A673 (cell line): ENCODE results near the gene GATA1. TPM values are rescaled to one million over a fixed set of nuclear protein-coding genes. Genes with fewer than 3 reads are reported as not detected.

ENCODE experiments used
- BruUV-seq: library from RNA; stranded (reverse); fragments of 400-500 nt; replicated peaks from 2 replicates; lab custom pipeline; 2021; lab: Mats Ljungman, UMichigan
- CTCF ChIA-PET: fragments of 300-600 bp; sonication (Branson Sonifier 250); formaldehyde crosslinking; loops from one replicate; lab custom pipeline; 2022; ENCODE audit warnings: antibody characterized with exemption; lab: Charles Lee
- POLR2A ChIA-PET: fragments of 300-600 bp; sonication (Branson Sonifier 250); formaldehyde crosslinking; loops from one replicate; lab custom pipeline; 2022; ENCODE audit warnings: antibody characterized with exemption; ENCODE audit not compliant: low non-redundant PET; lab: Charles Lee
- DNase-seq: peaks from one replicate; pipeline ENCODE4 v3.0.0-alpha.2; 2015; ENCODE audit warnings: low spot score
- H3K27ac ChIP-seq: fragments of 200-600 bp; sonication (generic); 2 replicates; pipeline ENCODE4 v1.5.1; 2016; ENCODE audit warnings: mixed run types, low read depth, mild to moderate bottlenecking, mixed read lengths, antibody characterized with exemption, low read length; ENCODE audit not compliant: poor library complexity, severe bottlenecking
- H3K27me3 ChIP-seq: fragments of 200-600 bp; sonication (generic); replicated peaks from 2 replicates; pipeline ENCODE4 v1.6.1; 2017; ENCODE audit warnings: mixed run types, low read depth, mild to moderate bottlenecking, mixed read lengths, antibody characterized with exemption, low read length; ENCODE audit not compliant: insufficient read depth, poor library complexity
- H3K36me3 ChIP-seq: fragments of 200-600 bp; sonication (generic); 2 replicates; pipeline ENCODE4 v1.6.1; 2016; ENCODE audit warnings: mixed run types, mild to moderate bottlenecking, mixed read lengths, antibody characterized with exemption, low read length; ENCODE audit not compliant: insufficient read depth, poor library complexity, severe bottlenecking
- H3K4me1 ChIP-seq: fragments of 200-600 bp; sonication (generic); 2 replicates; pipeline ENCODE4 v1.6.1; 2017; ENCODE audit warnings: mixed run types, mild to moderate bottlenecking, mixed read lengths, antibody characterized with exemption, low read length; ENCODE audit not compliant: insufficient read depth, poor library complexity, severe bottlenecking
- H3K4me3 ChIP-seq: fragments of 200-600 bp; sonication (generic); 2 replicates; pipeline ENCODE4 v1.5.1; 2016; ENCODE audit warnings: low read depth, mixed run types, mild to moderate bottlenecking, mixed read lengths, low read length; ENCODE audit not compliant: poor library complexity, severe bottlenecking
- H3K9me3 ChIP-seq: fragments of 200-600 bp; sonication (generic); 2 replicates; pipeline ENCODE4 v1.6.1; 2016; ENCODE audit warnings: mixed run types, low read depth, mild to moderate bottlenecking, mixed read lengths, antibody characterized with exemption, low read length; ENCODE audit not compliant: poor library complexity, severe bottlenecking
- CTCF ChIP-seq: fragments of 300-800, 200-600 bp; sonication (generic); conservative IDR thresholded peaks from 2 replicates; pipeline ENCODE4 v1.5.1; 2017; ENCODE audit warnings: low read depth, mild to moderate bottlenecking, antibody characterized with exemption, low read length, moderate library complexity, mixed read lengths
- EZH2 ChIP-seq: fragments of 200-600 bp; sonication (generic); IDR thresholded peaks from 2 replicates; pipeline ENCODE4 v1.6.1; 2017; ENCODE audit warnings: borderline replicate concordance, low read depth, mild to moderate bottlenecking, mixed read lengths, antibody characterized with exemption, low read length; ENCODE audit not compliant: poor library complexity, severe bottlenecking
- intact Hi-C: fragments of 100-400 bp; cut with micrococcal nuclease; formaldehyde crosslinking; loops from one replicate; pipeline ENCODE4 v1.10.0; 2022; ENCODE audit not compliant: unreplicated experiment
- total RNA-seq: library from RNA; stranded (reverse); gene quantifications from 2 replicates; pipeline ENCODE4 v1.2.3, GENCODE V29; 2021

GATA1 gene
- total RNA-seq, 1 experiment from 2014 or later = not detected

- intact Hi-C loops = no loop called here
- Histone ChIP-seq H3K4me1 (no peaks in the 10 kb centered on the region), H3K9me3 (no peaks in the 10 kb centered on the region), H3K36me3 (no peaks in the 10 kb centered on the region), H3K27ac (no peak overlapping the region), H3K27me3 (no peaks in the 10 kb centered on the region), H3K4me3 (no peak overlapping the region)
- no TSS peak for BruUV-seq
- ChIA-PET CTCF (no interaction called here), POLR2A (no interaction called here)
- DNase-seq = no peak
- TF ChIP-seq CTCF (no peak), EZH2 (no peak)
Measured at GRCh38 chrX:48752498-48752897, 33.9 kb upstream of the GATA1 start.

- no peak for DNase-seq
- H3K36me3 ChIP-seq = no peaks in the 10 kb centered on the region
- ChIA-PET CTCF (no interaction called here), POLR2A (no interaction called here)
- BruUV-seq = no TSS peak
- H3K4me1 ChIP-seq = no peaks in the 10 kb centered on the region
- no peak overlapping the region for H3K27ac ChIP-seq
- no peaks in the 10 kb centered on the region for H3K27me3 ChIP-seq
- H3K4me3 ChIP-seq = no peak overlapping the region
- no peaks in the 10 kb centered on the region for H3K9me3 ChIP-seq
- intact Hi-C loops = no loop called here
- TF ChIP-seq EZH2 (no peak), CTCF (no peak)
Measured at GRCh38 chrX:48753708-48754228, 32.6 kb upstream of the GATA1 start.

- no peak for TF ChIP-seq CTCF
- ChIA-PET POLR2A (no interaction called here), CTCF (no interaction called here)
- H3K36me3 ChIP-seq = no peaks in the 10 kb centered on the region
- H3K4me1 ChIP-seq = no peaks in the 10 kb centered on the region
- BruUV-seq = no TSS peak
- H3K27ac ChIP-seq = no peak overlapping the region
- DNase-seq = no peak
- intact Hi-C loops = no loop called here
- H3K9me3 ChIP-seq = no peaks in the 10 kb centered on the region
- no peak overlapping the region for H3K4me3 ChIP-seq
- no peaks in the 10 kb centered on the region for H3K27me3 ChIP-seq
Measured at GRCh38 chrX:48754238-48754637, 32.2 kb upstream of the GATA1 start.
